ENCODE measurements around the gene HOXC6. TPM values are rescaled to one million over a fixed set of nuclear protein-coding genes. Genes with fewer than 3 reads are reported as not detected.

The HOXC6 gene
- total RNA-seq, 1 donor from 2014 or later, result 2.7 TPM

GRCh38 chr12:54008260-54008552, 20.0 kb upstream of the HOXC6 start:
- no peak for DNase-seq (ENCODE audit: low read depth)
- peak overlapping the region; percentile 29 for H3K4me3 ChIP-seq (ENCODE audit: low read depth, low read length)
- no peak for TF ChIP-seq CTCF (conservative IDR thresholded peaks at IDR 0.05; ENCODE audit: low read depth, low read length)

DNA sequence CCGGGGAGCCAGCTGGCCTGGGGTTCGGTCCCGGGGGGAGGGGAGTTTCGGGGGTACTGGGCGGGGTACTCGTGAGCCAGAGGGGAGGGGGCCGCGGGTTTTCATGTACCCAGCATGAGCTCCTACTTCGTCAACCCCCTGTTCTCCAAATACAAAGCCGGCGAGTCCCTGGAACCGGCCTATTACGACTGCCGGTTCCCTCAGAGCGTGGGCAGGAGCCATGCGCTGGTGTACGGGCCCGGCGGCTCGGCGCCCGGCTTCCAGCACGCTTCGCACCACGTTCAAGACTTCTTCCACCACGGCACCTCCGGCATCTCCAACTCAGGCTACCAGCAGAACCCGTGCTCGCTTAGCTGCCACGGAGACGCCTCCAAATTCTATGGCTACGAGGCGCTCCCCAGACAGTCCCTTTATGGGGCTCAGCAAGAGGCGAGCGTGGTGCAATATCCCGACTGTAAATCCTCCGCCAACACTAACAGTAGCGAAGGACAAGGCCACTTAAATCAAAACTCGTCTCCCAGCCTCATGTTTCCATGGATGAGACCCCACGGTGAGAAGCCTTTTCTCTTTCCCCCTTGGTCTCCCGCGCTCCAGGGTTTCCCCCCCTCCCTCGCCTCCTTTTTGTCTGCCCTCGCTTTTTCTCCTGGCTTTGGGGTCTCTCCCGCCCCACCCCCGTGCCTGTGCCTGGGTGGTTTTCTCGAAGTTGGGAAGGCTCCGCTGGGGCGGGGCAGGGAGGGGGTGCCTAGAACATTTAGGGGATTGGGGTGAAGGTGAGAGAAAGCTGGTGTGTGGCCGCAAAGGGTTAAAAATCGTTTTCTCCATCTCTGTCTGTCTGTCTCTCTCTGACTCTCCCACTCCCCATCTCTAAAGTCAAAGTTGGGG, 18.8 kb upstream of the HOXC6 start:
- peak overlapping the region; percentile 61 for H3K4me3 ChIP-seq (ENCODE audit: low read depth, low read length)
- DNase-seq (ENCODE audit: low read depth), result no peak
- TF ChIP-seq CTCF (conservative IDR thresholded peaks at IDR 0.05; ENCODE audit: low read depth, low read length), result no peak

DNA sequence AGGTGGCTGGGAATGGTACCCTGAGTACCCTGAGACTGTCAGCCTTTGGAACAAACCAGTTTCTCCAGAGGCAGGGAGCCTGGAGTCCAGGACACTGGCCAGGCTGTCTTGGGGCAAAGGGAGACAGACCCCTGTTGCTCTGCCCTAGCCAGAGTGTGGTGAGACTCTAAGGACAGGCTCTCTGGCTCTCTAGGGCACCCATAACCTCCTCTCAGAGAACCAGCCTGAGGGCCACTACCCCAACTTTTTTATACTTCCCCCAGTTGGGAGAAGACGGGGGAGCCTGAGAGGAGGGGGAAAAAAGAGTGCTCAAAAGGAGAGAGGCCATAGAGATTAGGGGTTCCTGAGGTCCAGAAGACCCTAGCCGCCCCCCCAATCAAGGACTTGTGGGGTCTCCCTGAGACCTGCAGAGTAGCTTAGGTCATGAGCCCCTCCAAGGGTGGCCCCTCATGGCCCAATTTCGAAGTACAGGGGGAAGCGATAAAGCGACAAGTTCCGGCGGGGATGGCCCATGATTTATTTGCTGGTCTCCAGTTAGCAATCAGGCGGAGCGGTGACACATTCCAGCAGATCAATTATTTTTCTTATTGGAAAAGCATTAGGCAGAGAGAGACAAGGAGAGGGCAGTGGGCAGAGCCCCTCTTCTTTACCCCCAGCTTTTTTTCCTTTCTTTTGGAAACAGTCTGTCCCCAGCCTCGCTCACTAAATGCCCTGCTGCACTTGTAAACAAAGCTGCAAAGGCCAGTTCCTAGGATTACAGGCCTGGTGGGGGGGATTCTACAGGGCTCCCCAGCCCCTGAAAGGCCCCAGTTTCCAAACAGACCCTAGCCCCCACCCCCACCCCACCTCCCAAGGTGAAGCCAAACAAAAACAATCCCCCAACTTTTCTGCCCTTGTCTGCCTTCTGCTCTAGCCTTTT, 17.9 kb upstream of the HOXC6 start:
- DNase-seq (ENCODE audit: low read depth), result no peak
- no peak for TF ChIP-seq CTCF (conservative IDR thresholded peaks at IDR 0.05; ENCODE audit: low read depth, low read length)
- H3K4me3 ChIP-seq (ENCODE audit: low read depth, low read length), result peak overlapping the region; percentile 61

DNA sequence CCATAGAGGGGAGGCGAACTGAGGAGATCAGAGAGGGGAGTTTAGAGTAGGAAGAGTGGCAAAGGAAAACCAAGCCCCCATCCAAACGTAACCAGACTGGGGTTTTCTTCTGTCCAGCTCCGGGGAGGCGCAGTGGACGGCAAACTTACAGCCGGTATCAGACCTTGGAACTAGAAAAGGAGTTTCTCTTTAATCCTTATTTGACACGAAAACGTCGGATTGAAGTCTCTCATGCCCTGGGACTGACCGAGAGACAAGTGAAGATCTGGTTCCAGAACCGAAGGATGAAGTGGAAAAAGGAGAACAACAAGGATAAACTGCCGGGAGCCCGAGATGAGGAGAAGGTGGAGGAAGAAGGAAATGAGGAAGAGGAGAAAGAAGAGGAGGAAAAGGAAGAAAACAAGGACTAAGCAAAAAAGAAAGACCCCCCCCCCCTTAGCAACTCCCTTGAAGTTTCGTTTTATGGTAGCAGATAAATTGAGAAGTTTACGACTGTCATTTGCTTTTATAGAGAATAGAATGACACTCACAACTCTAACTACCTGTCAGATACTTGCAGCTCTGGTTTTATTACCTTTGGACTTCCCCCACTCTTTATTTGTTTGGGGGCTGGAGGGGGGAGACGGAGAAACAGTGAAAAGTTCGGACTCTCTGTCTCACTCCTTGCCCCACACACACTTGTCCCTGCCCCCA, 17.1 kb upstream of the HOXC6 start:
- H3K4me3 ChIP-seq (ENCODE audit: low read depth, low read length), result peak overlapping the region; percentile 61
- no peak for TF ChIP-seq CTCF (conservative IDR thresholded peaks at IDR 0.05; ENCODE audit: low read depth, low read length)

DNA sequence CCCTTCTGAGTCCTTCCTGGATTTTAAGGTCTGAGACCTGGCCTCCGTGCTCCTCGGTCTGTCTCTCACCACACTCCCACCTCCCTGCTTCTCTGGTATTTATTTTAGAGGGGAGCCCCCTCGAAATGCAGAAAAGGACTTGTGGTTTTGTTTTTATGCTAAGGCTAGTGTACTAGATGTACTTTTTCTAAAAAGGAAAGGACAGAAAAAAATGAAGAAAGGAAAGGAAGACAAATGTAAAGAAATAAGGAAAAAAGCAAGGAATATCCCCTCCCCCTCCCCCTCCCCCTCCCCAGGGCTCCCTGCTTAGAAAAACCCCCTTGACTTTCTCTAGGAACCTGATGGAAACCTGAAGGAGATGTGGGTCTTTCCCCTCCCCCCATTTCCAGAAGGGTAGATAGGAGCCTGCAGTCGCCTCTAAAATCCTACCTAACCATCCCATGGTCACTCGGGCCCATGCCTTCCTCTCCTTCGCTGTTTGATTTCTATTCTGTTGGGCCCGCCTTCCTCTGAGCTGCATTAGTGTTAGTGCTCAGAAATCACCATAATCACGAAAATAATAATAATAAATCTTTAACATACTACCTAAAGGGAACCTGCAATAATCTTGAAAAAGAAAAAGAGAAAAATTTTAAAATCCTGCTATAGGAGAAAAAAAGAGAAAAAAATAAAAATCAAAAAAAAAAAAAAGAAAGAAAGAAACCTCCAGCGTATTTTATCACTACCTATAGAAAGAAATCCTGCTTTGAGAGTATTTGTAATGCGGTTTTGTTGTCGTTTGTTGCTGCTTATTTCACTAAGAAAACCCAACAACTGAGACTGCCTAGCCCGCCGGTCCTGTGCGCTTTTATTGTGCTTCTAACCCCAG, 16.3 kb upstream of the HOXC6 start:
- H3K4me3 ChIP-seq (ENCODE audit: low read depth, low read length), result peak overlapping the region; percentile 61
- DNase-seq (ENCODE audit: low read depth), result no peak
- TF ChIP-seq CTCF (conservative IDR thresholded peaks at IDR 0.05; ENCODE audit: low read depth, low read length), result no peak

More for the DNA sequence above, 17.1 kb upstream of the HOXC6 start:
- DNase-seq (ENCODE audit: low read depth), result no peak

All from epithelial cell of proximal tubule (primary cell).